Body of pancreas (tissue), 4 donors: ENCODE measurements around the gene DHRS12. TPM values are rescaled to one million over a fixed set of nuclear protein-coding genes. Genes with fewer than 3 reads are reported as not detected.

Experiments used
- ATAC-seq: fragments of 150-250 bp; one replicate; pipeline ENCODE4 v1.9.1; 2016
- DNase-seq, 4 donors: peaks; one replicate each; pipeline ENCODE4 v3.0.0-alpha.2; 2019
- H3K27ac ChIP-seq, 4 donors: fragments of 200-600 bp; sonication (generic); 1 replicate in 3 of 4; 2 replicates in 1 of 4; pipeline versions ENCODE4 v1.5.1 to v1.6.1; 2016 to 2019; ENCODE audit warnings: mild to moderate bottlenecking in 1 of 4, mixed read lengths in 1 of 4, moderate library complexity in 1 of 4
- H3K27me3 ChIP-seq, 2 donors: fragments of 200-600 bp; sonication (generic); one replicate each; pipeline ENCODE4 v1.6.0; 2016; ENCODE audit warnings: mild to moderate bottlenecking in 1 of 2
- H3K36me3 ChIP-seq, 2 donors: fragments of 200-600 bp; sonication (generic); replicated peaks in 1 of 2; 2 replicates each; pipeline ENCODE4 v1.5.1; 2016; ENCODE audit warnings: low read depth in 2 of 2; ENCODE audit not compliant: insufficient read depth in 1 of 2
- H3K4me1 ChIP-seq: fragments of 200-600 bp; sonication (generic); one replicate; pipeline ENCODE4 v1.6.0; 2016
- H3K4me3 ChIP-seq, 2 donors: fragments of 200-600 bp; sonication (generic); 1 replicate in 1 of 2; 2 replicates in 1 of 2; pipeline ENCODE4 v1.5.1; 2016 to 2019
- H3K9me3 ChIP-seq, 3 donors: fragments of 200-600 bp; sonication (generic); 1 replicate in 2 of 3; 2 replicates in 1 of 3; pipeline ENCODE4 v1.5.1; 2016
- POLR2A ChIP-seq, 3 donors: fragments of 450-650 bp; IDR thresholded peaks; one replicate each; pipeline ENCODE4 v1.6.1; 2016; ENCODE audit warnings: antibody characterized with exemption in 3 of 3, mild to moderate bottlenecking in 2 of 3
- WGBS, 2 donors: methylation state at CpG; one replicate each; pipeline ENCODE4 v1.1.5; 2017; 5-methylcytosine and 5-hydroxymethylcytosine counted together
- intact Hi-C: fragments of 100-400 bp; cut with DNase I; formaldehyde crosslinking; loops from one replicate; pipeline ENCODE4 v1.15.1; 2023
- total RNA-seq, 2 donors: library from RNA; depleted of rRNA; stranded (reverse); fragments of >200 nt; gene quantifications; one replicate each; pipeline ENCODE4 v1.1.0, GENCODE V29; 2016
- TF ChIP-seq, protein P1 (sequence below), 7 experiments: fragments of 450-650 bp in 4 of 7; fragments of 200-600 bp in 3 of 7; sonication (generic) in 3 of 7; IDR thresholded peaks; one replicate each; pipeline ENCODE4 v1.5.1; 2016 to 2019; ENCODE audit warnings: antibody characterized with exemption in 7 of 7

DHRS12 gene
- total RNA-seq, 2 donors from 2014 or later = 4.0 to 38.7 TPM

DNA sequence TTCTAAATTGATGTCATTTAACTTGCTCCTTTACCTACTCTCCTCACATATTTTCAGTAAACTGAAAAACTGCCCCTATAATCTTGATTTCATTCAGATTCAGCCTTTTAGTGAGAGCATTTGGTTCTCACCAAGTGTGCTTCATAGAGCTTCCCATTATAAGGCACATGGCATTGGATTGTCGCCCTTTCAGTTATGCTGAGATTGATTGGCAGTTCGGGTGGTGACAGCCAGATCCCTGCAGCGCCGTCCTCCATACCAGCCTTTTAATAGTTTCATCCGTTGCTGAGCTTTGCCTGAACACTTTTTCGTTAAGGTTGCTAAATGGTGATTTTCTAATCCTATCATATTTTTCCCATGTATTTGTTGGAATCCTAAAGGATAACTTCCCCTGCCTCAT lies 80.4 kb downstream of the DHRS12 start:
- no peak for DNase-seq
- Histone ChIP-seq H3K27ac (no peak overlapping the region), H3K27me3 (no peaks in the 10 kb centered on the region), H3K4me1 (peaks cover 49% of the 10 kb centered on the region), H3K9me3 (no peaks in the 10 kb centered on the region), H3K36me3 (no peaks in the 10 kb centered on the region), H3K4me3 (no peak overlapping the region)
- ATAC-seq = no peak
- TF ChIP-seq, protein P1, sequence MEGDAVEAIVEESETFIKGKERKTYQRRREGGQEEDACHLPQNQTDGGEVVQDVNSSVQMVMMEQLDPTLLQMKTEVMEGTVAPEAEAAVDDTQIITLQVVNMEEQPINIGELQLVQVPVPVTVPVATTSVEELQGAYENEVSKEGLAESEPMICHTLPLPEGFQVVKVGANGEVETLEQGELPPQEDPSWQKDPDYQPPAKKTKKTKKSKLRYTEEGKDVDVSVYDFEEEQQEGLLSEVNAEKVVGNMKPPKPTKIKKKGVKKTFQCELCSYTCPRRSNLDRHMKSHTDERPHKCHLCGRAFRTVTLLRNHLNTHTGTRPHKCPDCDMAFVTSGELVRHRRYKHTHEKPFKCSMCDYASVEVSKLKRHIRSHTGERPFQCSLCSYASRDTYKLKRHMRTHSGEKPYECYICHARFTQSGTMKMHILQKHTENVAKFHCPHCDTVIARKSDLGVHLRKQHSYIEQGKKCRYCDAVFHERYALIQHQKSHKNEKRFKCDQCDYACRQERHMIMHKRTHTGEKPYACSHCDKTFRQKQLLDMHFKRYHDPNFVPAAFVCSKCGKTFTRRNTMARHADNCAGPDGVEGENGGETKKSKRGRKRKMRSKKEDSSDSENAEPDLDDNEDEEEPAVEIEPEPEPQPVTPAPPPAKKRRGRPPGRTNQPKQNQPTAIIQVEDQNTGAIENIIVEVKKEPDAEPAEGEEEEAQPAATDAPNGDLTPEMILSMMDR (IDR thresholded peaks at IDR 0.05) = no peak
- no peak for TF ChIP-seq POLR2A (IDR thresholded peaks at IDR 0.05)
- WGBS, 2 donors = 93 to 94% methylated on average over 6 of the region's 6 CpGs
- intact Hi-C loops = loop anchor here (10.0 kb wide), 1 partner anchor 119 kb away; no protein-coding TSS in a partner anchor

DNA sequence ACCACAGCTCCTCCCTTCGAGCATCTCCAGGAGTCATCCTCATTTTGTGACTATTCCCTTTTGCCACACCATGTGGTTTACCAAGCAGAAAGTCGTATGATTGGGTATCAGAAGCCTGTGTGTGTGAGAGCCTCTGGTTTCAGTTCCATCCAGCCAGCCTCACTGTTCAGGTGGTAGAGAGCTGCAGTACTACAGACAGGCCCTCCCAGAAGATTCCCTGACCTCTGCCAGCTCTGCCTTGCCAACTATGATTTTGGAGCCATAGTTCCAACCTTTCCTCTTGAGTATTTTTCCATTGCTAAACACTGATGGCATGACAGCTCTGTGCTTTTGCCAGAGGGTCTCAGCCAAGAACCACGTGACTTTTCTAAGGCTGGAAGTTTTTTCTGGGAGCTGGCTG lies 82.5 kb downstream of the DHRS12 start:
- TF ChIP-seq, protein P1 (IDR thresholded peaks at IDR 0.05) = no peak
- no peak for TF ChIP-seq POLR2A (IDR thresholded peaks at IDR 0.05)
- H3K4me3 ChIP-seq = no peak overlapping the region
- H3K27ac ChIP-seq = peak overlapping the region; percentile 14 to 42 (median 22)
- intact Hi-C loops = loop anchor here (10.0 kb wide), 1 partner anchor 117 kb away; no protein-coding TSS in a partner anchor
- ATAC-seq (peak; percentile 41), DNase-seq (peak in 3 of 4 donors; percentile 21 to 52 (median 25))
- no peaks in the 10 kb centered on the region for H3K36me3 ChIP-seq
- WGBS, 2 donors = 43 to 48% methylated on average over 3 of the region's 3 CpGs
- H3K9me3 ChIP-seq = no peaks in the 10 kb centered on the region
- H3K27me3 ChIP-seq = no peaks in the 10 kb centered on the region
- peaks cover 30% of the 10 kb centered on the region for H3K4me1 ChIP-seq

DNA sequence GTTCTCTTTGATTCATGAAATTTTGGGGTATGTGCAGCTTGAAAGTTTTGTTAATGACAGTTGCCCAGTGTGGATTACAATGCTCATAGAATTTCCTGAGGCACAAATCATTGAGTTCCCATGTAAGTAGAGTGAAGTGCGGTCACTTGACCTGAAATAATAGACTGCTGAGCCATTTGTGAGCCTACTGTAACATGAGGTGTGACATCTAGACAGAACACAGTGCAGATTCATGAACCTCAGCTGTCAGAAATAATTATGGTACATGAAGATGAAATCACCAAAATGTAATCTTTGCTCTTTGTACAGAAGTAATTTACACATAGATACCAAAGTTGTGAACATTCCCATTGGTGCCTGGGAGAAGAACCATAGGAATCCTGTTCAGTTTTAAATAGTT lies 84.6 kb downstream of the DHRS12 start:
- H3K4me3 ChIP-seq = no peak overlapping the region
- H3K4me1 ChIP-seq = peaks cover 20% of the 10 kb centered on the region
- H3K27ac ChIP-seq = no peak overlapping the region
- ATAC-seq = no peak
- DNase-seq = no peak
- H3K27me3 ChIP-seq = no peaks in the 10 kb centered on the region
- intact Hi-C loops = no loop called here
- no peaks in the 10 kb centered on the region for H3K36me3 ChIP-seq
- H3K9me3 ChIP-seq = no peaks in the 10 kb centered on the region
- TF ChIP-seq, protein P1 (IDR thresholded peaks at IDR 0.05) = no peak
- no peak for TF ChIP-seq POLR2A (IDR thresholded peaks at IDR 0.05)
- 91 to 100% methylated on average over 1 of the region's 1 CpG for WGBS, 2 donors

Other genes with a start within 250 kb of the DHRS12 start
- 10 to 100 TPM; 25.7 to 31.9 TPM for gene WDFY2, start 219.7 kb downstream of the DHRS12 start, total RNA-seq
- not detected for gene TMEM272, start 41.0 kb upstream of the DHRS12 start, total RNA-seq
- not detected for gene CCDC70, start 57.8 kb upstream of the DHRS12 start, total RNA-seq
- gene ATP7B, start 207.3 kb upstream of the DHRS12 start, total RNA-seq = 1 to 10 TPM; 5.7 to 6.9 TPM
- gene ALG11, start 208.2 kb upstream of the DHRS12 start, total RNA-seq = 10 to 100 TPM in 1 of 2 donors, 1 to 10 TPM in 1; 9.2 to 16.1 TPM
- gene UTP14C, start 220.5 kb upstream of the DHRS12 start, total RNA-seq = 1 to 10 TPM; 9.6 to 9.9 TPM